ENCODE data around the gene PSD4.

GRCh38 chr2:113257516-113258264 lies 83.9 kb downstream of the PSD4 start:
- TF ChIP-seq CTCF (conservative IDR thresholded peaks at IDR 0.05; ENCODE audit: low read depth, low read length) (no peak), EZH2 (IDR thresholded peaks at IDR 0.05; ENCODE audit: borderline replicate concordance, low read depth, low read length, poor library complexity, severe bottlenecking) (no peak)
